GM19395 (cell line): Measurements from ENCODE around the gene DNAH14.
"Not testable (repeated sequence)": the region's sequence is repeated elsewhere in the genome, so short reads cannot be mapped to it uniquely, and the experiment has no call there.

ENCODE experiments used
- ATAC-seq: cut with Tn5 transposase; IDR thresholded peaks from one replicate; pipeline ENCODE4 v1.9.1; 2021; ENCODE audit warnings: mild to moderate bottlenecking, moderate library complexity; ENCODE audit not compliant: unreplicated experiment

DNAH14 gene

GRCh38 chr1:224991550-224991949 is 62.1 kb downstream of the DNAH14 start:
- ATAC-seq, result not testable (repeated sequence)

DNA sequence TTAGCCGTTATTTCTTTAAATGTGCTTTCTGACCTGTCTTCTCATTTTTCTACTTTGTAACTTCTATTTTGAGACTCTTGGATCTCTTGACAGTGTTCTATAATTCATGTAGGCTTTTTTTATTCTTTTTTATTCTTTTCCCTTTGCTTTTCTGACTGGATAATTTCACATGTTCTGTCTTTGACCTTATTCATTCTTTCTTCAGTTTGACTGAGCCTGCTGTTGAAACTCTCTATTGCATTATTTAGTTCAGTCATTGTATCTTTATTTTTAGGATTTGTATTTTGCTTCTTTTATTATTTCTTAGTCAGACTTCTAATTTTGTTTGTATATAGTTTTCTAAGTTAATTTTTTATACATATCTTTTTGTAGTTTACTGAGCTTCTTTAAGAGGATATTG is 66.1 kb downstream of the DNAH14 start:
- ATAC-seq, result no peak

DNA sequence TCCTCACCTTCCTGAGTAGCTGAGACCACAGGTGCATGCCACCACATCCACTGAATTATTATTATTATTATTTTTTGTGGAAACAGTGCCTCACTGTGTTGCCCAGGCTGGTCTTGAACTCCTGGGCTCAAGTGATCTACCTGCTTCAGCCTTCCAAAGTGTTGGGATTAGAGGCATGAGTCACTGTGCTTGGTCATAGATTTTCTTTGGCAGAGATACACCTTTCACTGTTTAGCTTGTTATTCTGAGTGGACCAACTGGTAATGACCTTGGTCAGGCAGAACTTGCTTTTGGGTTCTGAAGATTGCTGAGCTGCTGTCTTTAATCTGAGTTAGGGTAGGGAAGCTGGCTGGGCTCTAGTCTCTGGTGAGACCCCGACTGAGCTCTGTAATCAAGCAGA is 66.8 kb downstream of the DNAH14 start:
- ATAC-seq, result no peak

DNA sequence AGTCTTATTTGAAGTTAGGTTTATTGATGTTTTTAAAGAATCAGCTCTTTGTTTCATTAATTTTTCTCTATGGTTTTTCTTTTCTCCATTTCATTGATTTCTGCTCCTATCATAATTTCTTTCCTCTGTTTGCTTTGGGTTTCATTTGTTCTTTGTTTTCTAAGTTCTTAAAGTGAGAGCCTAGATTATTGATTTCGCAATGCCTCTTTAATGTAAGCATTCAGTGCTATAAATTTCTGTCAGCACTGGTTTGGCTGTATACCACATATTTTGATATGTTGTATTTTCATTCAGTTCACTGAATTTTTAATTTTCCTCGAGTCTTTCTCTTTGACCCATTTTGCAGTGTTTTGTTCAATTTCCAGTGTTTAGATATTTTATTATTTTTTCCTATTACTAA is 68.7 kb downstream of the DNAH14 start:
- ATAC-seq, result no peak

DNA sequence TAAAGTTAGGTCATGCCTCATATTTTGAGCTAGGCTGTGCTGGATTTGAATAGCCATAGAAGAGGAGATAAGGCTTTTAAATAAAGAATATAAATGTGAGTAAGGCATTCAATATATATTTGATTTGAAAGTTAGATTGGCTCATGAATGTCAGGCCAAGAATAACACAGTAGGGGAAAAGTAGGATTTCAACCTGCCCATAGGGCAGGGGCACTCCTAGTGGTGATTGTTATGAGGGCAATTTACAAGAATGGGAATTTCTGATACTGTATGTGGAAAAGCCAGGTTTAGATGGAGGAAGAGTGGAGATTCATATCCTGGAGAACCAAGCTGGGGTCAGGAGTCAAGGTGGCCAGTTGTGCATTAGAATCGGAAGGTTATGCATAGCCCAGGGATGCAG is 74.9 kb downstream of the DNAH14 start:
- no peak for ATAC-seq

DNA sequence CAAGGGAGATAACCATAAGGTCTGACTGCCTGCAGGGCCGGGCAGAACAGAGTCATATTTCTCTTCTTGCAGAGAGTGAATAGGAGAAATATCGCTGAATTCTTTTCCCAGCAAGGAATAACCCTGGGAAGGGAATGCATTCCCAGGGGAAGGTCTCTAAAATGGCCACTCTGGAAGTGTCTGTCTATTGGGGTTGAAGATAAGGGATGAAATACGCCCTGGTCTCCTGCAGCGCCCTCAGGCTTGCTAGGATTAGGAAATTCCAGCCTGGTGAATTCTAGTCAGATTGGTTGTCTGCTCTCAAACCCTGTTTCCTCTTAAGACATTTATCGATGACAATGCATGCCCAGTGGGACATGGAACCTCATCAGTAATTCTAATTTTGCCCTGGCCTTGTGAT is 76.9 kb downstream of the DNAH14 start:
- not testable (repeated sequence) for ATAC-seq

- ATAC-seq, result not testable (repeated sequence)
These were observed 78.6 kb downstream of the DNAH14 start for GRCh38 chr1:225008050-225008449.

DNA sequence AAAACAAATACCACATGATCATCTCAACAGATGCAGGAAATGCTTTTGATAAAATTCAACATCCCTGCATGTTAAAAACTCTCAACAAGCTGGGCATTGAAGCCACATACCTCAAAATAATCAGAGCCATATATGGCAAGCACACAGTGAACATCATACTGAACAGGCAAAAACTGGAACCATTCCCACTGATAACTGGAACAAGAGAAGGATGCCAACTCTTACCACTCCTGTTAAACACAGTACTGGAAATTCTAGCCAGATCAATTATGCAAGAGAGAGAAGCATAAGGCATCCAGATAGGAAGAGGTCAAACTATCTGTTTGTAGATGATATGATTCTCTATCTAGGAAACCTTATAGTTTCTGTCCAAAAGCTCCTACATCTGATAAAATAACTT is 91.6 kb downstream of the DNAH14 start:
- ATAC-seq, result no peak

DNA sequence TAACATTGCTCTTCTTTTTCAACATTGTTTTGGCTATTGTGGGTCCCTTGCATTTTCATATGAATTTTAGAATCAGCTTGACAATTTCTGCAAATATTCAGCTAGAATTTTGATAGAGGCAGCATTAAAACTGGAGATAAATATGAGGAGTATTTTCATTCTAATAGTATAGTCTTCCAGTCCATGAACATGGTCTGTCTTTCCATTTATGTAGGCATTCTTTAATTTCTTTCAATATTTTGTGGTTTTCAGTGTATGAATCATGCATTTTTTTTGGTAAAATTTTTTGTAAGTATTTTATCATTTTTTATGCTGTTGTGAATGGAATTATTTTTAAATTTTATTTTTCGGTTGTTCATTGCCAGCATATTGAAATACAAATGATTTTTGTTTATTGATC is 97.2 kb downstream of the DNAH14 start:
- ATAC-seq, result no peak

GRCh38 chr1:225036441-225036840 is 107.0 kb downstream of the DNAH14 start:
- not testable (repeated sequence) for ATAC-seq

DNA sequence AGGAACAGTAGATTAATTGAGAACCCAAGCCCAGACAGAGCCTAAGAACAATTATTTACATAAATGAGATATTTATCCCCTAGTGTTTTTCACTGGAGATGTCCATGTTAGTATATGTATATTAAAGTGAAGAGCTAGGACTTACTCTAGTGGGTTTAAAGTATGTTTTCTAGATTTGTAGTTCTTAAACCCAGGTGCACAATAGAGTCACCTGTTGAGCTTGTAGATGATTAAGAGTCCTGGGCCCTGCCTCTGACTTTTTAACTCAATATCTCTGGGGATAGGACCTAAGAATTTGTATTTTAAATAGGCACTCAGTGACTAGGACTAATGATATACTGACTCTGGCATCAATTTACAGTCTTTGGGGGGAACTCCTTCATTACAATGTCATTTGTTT is 112.8 kb downstream of the DNAH14 start:
- ATAC-seq, result no peak

GRCh38 chr1:225044258-225044657 is 114.8 kb downstream of the DNAH14 start:
- ATAC-seq, result no peak

DNA sequence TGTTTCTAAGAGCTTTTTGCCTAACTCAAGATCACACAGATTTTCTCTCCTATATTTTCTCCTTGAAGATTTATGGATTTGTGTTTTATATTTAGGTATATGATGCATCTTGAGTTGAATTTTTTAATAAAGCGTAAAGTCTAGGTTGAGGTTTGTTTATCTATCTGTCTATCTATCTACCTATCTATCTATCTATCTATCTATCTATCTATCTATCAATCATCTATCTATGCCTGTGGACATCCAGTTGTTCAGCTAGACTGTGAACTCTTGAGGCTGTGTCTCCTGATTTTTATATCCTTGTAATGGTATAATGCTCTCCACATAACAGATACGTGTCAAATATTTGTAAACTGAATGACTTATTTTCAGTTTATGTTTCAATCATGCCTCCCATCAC is 120.1 kb downstream of the DNAH14 start:
- ATAC-seq, result no peak

GRCh38 chr1:225063722-225064121 is 134.2 kb downstream of the DNAH14 start:
- no peak for ATAC-seq

GRCh38 chr1:225070972-225071371 is 141.5 kb downstream of the DNAH14 start:
- no peak for ATAC-seq

DNA sequence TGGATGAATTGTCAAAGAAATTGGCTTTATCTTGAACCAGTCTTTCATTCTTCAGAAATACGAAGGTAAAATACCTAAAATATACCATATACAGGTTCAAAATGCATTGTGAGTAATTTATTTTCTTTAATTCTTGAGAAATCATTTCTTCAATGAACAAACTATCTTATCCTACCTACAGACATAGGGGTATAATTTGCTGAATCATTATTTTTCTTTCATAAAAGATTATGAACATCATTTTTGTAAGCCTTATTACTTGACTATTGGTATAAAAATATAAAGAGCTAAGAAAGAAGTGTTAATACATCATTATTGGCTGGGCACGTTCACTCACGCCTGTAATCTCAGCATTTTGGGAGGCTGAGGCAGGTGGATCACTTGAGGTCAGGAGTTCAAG is 167.7 kb downstream of the DNAH14 start:
- no peak for ATAC-seq

- no peak for ATAC-seq
These were observed 181.5 kb downstream of the DNAH14 start for GRCh38 chr1:225111000-225111399.

DNA sequence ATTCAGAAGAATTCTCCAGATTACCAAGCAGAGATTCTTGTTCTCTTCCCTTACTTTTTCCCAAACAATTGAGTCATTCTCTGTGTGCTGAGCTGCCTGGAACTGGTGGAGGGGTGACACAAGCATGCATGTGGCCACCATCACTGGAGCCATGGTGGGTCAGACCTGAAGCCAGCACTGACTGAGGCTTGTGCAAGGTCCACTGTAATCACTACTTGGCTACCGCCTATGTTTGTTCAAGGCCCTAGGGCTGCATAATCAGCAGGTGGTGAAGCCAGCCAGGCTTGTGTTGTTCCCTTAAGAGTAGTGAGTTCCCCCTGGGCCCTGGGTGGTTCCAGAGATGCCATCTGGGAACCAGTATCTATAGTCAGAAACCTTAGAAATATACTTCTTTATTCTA is 183.8 kb downstream of the DNAH14 start:
- ATAC-seq, result no peak

GRCh38 chr1:225114354-225114990 is 185.0 kb downstream of the DNAH14 start:
- no peak for ATAC-seq

DNA sequence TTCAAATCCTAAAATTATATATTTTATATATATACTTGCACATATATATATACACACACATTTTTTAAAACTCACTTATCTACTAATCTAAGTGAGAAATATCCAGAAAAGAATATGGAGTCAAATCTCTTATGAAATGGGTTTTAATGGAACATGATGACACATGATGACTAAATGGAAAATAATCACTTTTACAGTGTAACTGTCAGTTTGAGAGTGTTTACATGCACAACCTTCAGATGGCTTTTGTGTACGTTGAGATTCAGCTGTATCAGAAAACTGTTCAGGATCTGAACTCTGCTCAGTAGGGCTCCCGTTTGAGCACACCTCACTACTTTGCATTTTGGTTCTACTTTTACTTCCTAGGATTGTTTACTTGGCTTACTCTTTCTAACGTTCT is 189.8 kb downstream of the DNAH14 start:
- no peak for ATAC-seq

DNA sequence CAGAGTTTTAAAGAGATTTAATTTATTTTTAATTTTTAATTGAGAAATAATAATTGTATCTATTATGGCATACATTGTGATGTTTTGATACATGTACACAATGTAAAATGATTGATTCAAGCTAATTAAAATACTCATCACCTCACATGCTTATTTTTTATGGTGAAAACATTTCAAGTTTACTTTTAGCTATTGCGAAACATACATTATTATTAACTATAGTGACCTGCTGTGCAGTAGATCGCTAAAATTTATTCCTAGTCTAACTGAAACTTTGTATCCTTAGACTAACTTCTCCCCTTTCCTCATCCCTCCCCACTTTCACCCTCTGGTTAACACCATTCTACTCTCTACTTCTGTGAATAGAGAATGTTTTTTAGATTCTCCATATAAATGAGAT is 191.6 kb downstream of the DNAH14 start:
- ATAC-seq, result no peak

GRCh38 chr1:225131869-225132268 is 202.4 kb downstream of the DNAH14 start:
- no peak for ATAC-seq

- ATAC-seq, result no peak
These were observed 208.5 kb downstream of the DNAH14 start for GRCh38 chr1:225137976-225138375.
